CD14-positive monocyte (primary cell): ENCODE measurements around the gene DDX43. TPM values are rescaled to one million over a fixed set of nuclear protein-coding genes. Genes with fewer than 3 reads are reported as not detected.
"Not testable (repeated sequence)": the region's sequence is repeated elsewhere in the genome, so short reads cannot be mapped to it uniquely, and the experiment has no call there.

Experiments
- DNase-seq, 3 donors: peaks; one replicate each; pipeline ENCODE4 v3.0.0-alpha.2; 2011 to 2022
- H2AFZ ChIP-seq: 2 replicates; pipeline ENCODE4 v1.6.0; 2012; ENCODE audit warnings: mild to moderate bottlenecking, low read depth, low read length, inconsistent platforms; ENCODE audit not compliant: insufficient read depth, poor library complexity, severe bottlenecking
- H3K27ac ChIP-seq, 2 donors: 1 replicate in 1 of 2; 2 replicates in 1 of 2; pipeline ENCODE4 v1.5.1; 2012 to 2013; ENCODE audit warnings: low read length in 2 of 2, control low read depth in 1 of 2, inconsistent platforms in 1 of 2, low read depth in 1 of 2, mild to moderate bottlenecking in 1 of 2
- H3K27me3 ChIP-seq, 2 donors: one replicate each; pipeline versions ENCODE4 v1.6.0 to v1.6.1; 2011 to 2013; ENCODE audit warnings: low read length in 2 of 2; ENCODE audit not compliant: control insufficient read depth in 2 of 2, insufficient read depth in 2 of 2
- H3K36me3 ChIP-seq, 2 donors: replicated peaks in 1 of 2; 1 replicate in 1 of 2; 2 replicates in 1 of 2; pipeline versions ENCODE4 v1.5.1 to v1.6.1; 2012 to 2013; ENCODE audit warnings: low read length in 2 of 2, control low read depth in 1 of 2, inconsistent platforms in 1 of 2, mild to moderate bottlenecking in 1 of 2; ENCODE audit not compliant: insufficient read depth in 2 of 2, control insufficient read depth in 1 of 2
- H3K4me1 ChIP-seq, 2 donors: 1 replicate in 1 of 2; 2 replicates in 1 of 2; pipeline versions ENCODE4 v1.5.1 to v1.6.1; 2012 to 2013; ENCODE audit warnings: low read length in 2 of 2, control low read depth in 1 of 2, inconsistent platforms in 1 of 2, mild to moderate bottlenecking in 1 of 2, moderate library complexity in 1 of 2; ENCODE audit not compliant: insufficient read depth in 2 of 2, control insufficient read depth in 1 of 2
- H3K4me2 ChIP-seq: replicated peaks from 2 replicates; pipeline ENCODE3; 2012; ENCODE audit warnings: low read length, moderate library complexity, mild to moderate bottlenecking; ENCODE audit not compliant: poor library complexity, severe bottlenecking; ENCODE audit errors: extremely low read depth
- H3K4me3 ChIP-seq, 3 experiments: fragments of 200-600 bp in 1 of 3; sonication (generic) in 1 of 3; replicated peaks in 1 of 3; 1 replicate in 2 of 3; 2 replicates in 1 of 3; pipeline ENCODE4 v1.5.1; 2011 to 2013; ENCODE audit warnings: low read length in 3 of 3, mild to moderate bottlenecking in 3 of 3, control low read depth in 2 of 3, low read depth in 2 of 3, inconsistent platforms in 1 of 3, moderate library complexity in 1 of 3
- H3K79me2 ChIP-seq: 2 replicates; pipeline ENCODE4 v1.6.0; 2012; ENCODE audit warnings: mild to moderate bottlenecking, control low read depth, inconsistent platforms, low read length, moderate library complexity; ENCODE audit not compliant: insufficient read depth
- H3K9ac ChIP-seq: 2 replicates; pipeline ENCODE4 v1.6.0; 2017; ENCODE audit warnings: low read length, mild to moderate bottlenecking; ENCODE audit not compliant: insufficient read depth, poor library complexity, severe bottlenecking
- H3K9me3 ChIP-seq, 2 donors: replicated peaks in 1 of 2; 1 replicate in 1 of 2; 2 replicates in 1 of 2; pipeline versions ENCODE4 v1.5.1 to v1.6.1; 2012 to 2013; ENCODE audit warnings: low read length in 2 of 2, control low read depth in 1 of 2; ENCODE audit not compliant: control insufficient read depth in 1 of 2, insufficient read depth in 1 of 2
- H4K20me1 ChIP-seq: 2 replicates; pipeline ENCODE4 v1.6.0; 2012; ENCODE audit warnings: mild to moderate bottlenecking, low read length, control low read depth, moderate library complexity; ENCODE audit not compliant: insufficient read depth
- H3K27ac Mint-ChIP-seq, 7 donors: one replicate each; pipeline ENCODE4 v1.8.0; 2020; ENCODE audit warnings: mild to moderate bottlenecking in 7 of 7, mixed read lengths in 7 of 7, moderate library complexity in 6 of 7, inconsistent platforms in 2 of 7
- H3K27me3 Mint-ChIP-seq, 3 donors: one replicate each; pipeline ENCODE4 v1.8.0; 2021 to 2022; ENCODE audit warnings: low read depth in 3 of 3, mild to moderate bottlenecking in 3 of 3, mixed read lengths in 3 of 3, moderate library complexity in 3 of 3, inconsistent platforms in 1 of 3
- H3K36me3 Mint-ChIP-seq, 2 donors: one replicate each; pipeline ENCODE4 v1.8.0; 2020; ENCODE audit warnings: mixed read lengths in 2 of 2, inconsistent platforms in 1 of 2, mild to moderate bottlenecking in 1 of 2
- H3K4me1 Mint-ChIP-seq: one replicate; pipeline ENCODE4 v1.8.0; 2020; ENCODE audit warnings: mild to moderate bottlenecking, mixed read lengths
- H3K4me3 Mint-ChIP-seq, 2 donors: one replicate each; pipeline ENCODE4 v1.8.0; 2020; ENCODE audit warnings: mild to moderate bottlenecking in 2 of 2, mixed read lengths in 2 of 2, moderate library complexity in 1 of 2
- H3K9me3 Mint-ChIP-seq, 7 donors: one replicate each; pipeline ENCODE4 v1.8.0; 2020 to 2022; ENCODE audit warnings: mixed read lengths in 7 of 7, mild to moderate bottlenecking in 6 of 7, moderate library complexity in 6 of 7, inconsistent platforms in 2 of 7
- WGBS: methylation state at CpG from one replicate; pipeline ENCODE4 v1.1.5; 2013; ENCODE audit warnings: missing lambda C conversion rate; ENCODE audit not compliant: insufficient coverage; 5-methylcytosine and 5-hydroxymethylcytosine counted together
- intact Hi-C, 2 donors: fragments of 100-400 bp; cut with micrococcal nuclease; formaldehyde crosslinking; loops; one replicate each; pipeline versions ENCODE4 v1.15.0 to v1.15.1; 2023
- polyA plus RNA-seq, 3 donors: library from polyadenylated mRNA; depleted of rRNA in 1 of 3; unstranded in 2 of 3; stranded (reverse) in 1 of 3; fragments of 300-500 nt in 2 of 3; fragments of >200 nt in 1 of 3; fragmentation: Illumina TruSeq in 2 of 3; gene quantifications; 1 replicate in 2 of 3; 2 replicates in 1 of 3; pipeline ENCODE4 v1.2.3, GENCODE V29; 2012 to 2021
- TF ChIP-seq, protein P1 (sequence below): fragments of 200-600 bp; IDR thresholded peaks from one replicate; pipeline ENCODE4 v1.8.0; 2022; ENCODE audit warnings: antibody characterized with exemption, mild to moderate bottlenecking

The DDX43 gene
- polyA plus RNA-seq, 3 donors, result 0.23 to 1.0 TPM; not detected in 1

DNA sequence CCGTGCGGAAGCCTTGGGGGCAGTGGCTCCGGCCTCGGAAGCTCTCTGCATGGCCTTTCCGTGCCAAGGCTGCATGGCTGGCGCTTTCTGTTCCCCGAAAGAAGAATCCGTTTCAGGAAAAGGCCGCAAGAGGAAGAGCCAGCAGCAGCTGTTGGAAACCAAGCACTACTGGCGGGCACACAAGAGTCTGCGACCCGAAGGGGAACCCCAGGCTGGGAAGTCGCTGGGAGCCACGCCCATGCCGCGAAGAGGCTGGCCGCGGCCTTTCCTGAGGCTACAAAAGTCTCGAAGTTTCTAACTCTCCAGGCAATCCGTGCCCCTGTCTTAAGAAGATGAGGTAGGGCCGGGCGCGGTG lies 57.5 kb downstream of the DDX43 start, which contains the start of gene CGAS:
TSS of gene CGAS (minus strand) at position 191 of the 355 bp plus-strand sequence. CDS start at position 75, 116 bp downstream.
- TF ChIP-seq, protein P1, sequence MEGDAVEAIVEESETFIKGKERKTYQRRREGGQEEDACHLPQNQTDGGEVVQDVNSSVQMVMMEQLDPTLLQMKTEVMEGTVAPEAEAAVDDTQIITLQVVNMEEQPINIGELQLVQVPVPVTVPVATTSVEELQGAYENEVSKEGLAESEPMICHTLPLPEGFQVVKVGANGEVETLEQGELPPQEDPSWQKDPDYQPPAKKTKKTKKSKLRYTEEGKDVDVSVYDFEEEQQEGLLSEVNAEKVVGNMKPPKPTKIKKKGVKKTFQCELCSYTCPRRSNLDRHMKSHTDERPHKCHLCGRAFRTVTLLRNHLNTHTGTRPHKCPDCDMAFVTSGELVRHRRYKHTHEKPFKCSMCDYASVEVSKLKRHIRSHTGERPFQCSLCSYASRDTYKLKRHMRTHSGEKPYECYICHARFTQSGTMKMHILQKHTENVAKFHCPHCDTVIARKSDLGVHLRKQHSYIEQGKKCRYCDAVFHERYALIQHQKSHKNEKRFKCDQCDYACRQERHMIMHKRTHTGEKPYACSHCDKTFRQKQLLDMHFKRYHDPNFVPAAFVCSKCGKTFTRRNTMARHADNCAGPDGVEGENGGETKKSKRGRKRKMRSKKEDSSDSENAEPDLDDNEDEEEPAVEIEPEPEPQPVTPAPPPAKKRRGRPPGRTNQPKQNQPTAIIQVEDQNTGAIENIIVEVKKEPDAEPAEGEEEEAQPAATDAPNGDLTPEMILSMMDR, result no peak
- WGBS, result 0% methylated on average over 21 of the region's 23 CpGs
- H3K4me1 ChIP-seq, result peaks cover 68 to 81% of the 10 kb centered on the region in 2 donors
- Mint-ChIP-seq H3K4me3 (peak within 1 kb of the TSS; percentile 90 to 94), H3K36me3 (peaks cover 5 to 23% of the 10 kb centered on the region in 2 donors), H3K9me3 (peaks cover 0 to 2% (median 0%) of the 10 kb centered on the region in 7 donors), H3K27me3 (no peaks in the 10 kb centered on the region), H3K27ac (peak within 1 kb of the TSS; percentile 83 to 96 (median 92)), H3K4me1 (peaks cover 63% of the 10 kb centered on the region)
- peaks cover 3 to 15% of the 10 kb centered on the region in 2 donors for H3K36me3 ChIP-seq
- H3K27ac ChIP-seq, result peak within 1 kb of the TSS; percentile 90 to 92
- H2AFZ ChIP-seq, result peak within 1 kb of the TSS; percentile 79
- no peaks in the 10 kb centered on the region for H3K27me3 ChIP-seq
- peak within 1 kb of the TSS; percentile 94 for H3K9ac ChIP-seq
- peaks cover 43% of the 10 kb centered on the region for H4K20me1 ChIP-seq
- DNase-seq, result peak; percentile 86 to 91 (median 89)
- H3K79me2 ChIP-seq, result peaks cover 80% of the 10 kb centered on the region
- H3K4me3 ChIP-seq, result peak within 1 kb of the TSS; percentile 78 to 97 (median 78)
- no peaks in the 10 kb centered on the region for H3K9me3 ChIP-seq
- intact Hi-C loops, result no loop called here
- peak within 1 kb of the TSS; percentile 95 for H3K4me2 ChIP-seq

DNA sequence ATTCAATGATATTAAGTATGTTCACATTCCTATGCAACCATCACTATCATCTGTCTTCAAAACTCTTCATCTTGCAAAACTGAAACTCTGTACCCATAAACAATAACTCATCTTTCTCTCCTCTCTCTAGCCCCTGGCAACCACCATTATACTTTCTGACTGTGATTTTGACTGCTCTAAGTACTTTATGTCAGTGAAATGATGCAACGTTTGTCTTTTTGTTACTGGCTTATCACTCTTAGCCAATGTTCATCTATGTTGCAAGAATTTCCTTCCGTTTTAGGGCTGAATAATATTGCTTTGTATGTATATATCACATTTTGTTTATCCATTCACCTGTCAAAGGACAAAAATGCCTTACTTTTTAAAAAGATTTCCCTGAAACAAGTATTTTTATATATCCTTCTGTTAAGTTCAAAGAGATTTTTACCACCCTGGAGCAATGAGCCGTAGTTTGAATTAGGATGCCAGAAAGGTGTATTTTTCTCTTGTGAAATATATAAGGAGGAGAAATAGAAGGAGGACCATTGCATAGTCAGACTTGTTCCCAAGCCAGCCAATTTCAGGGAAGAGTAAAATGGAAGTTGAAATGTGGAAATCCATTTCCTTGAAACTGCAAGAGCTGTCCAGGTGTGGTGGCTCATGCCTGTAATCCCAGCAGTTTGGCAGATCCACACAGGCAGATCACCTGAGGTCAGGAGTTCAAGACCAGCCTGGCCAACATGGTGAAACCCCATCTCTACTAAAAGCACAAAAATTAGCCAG lies 61.4 kb downstream of the DDX43 start:
- peaks cover 70 to 76% of the 10 kb centered on the region in 2 donors for H3K4me1 ChIP-seq

DNA sequence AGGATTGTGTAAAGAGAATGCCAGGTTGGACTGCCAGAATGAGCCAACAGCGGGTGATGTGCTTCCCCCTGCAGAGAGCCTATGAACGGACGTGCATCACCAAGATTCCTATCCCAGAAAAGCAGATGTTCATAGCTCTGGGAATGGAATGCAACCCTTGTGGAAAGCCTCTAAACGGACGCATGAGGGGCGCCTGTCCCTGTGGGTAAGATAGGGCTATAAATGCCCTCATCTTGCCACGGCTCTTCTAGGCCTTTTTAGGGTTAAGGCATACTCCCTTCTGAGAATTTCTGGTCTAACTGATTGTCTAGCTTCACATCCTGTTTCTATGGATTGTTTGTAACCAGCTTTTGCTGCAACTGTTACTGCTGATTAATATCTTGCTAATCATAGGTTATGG lies 64.8 kb downstream of the DDX43 start:
- Mint-ChIP-seq H3K4me1 (peaks cover 57% of the 10 kb centered on the region), H3K27ac (peak overlapping the region in 6 of 7 donors; percentile 16 to 72 (median 56))
- H3K4me3 Mint-ChIP-seq, H3K27ac ChIP-seq, H3K36me3 Mint-ChIP-seq, H3K9ac ChIP-seq, H3K9me3 ChIP-seq, H3K36me3 ChIP-seq, DNase-seq, H3K4me3 ChIP-seq, H3K27me3 Mint-ChIP-seq, H3K27me3 ChIP-seq, H2AFZ ChIP-seq, H3K9me3 Mint-ChIP-seq, H4K20me1 ChIP-seq, H3K4me2 ChIP-seq, intact Hi-C loops: not testable (repeated sequence)
- 25% methylated on average over 4 of the region's 7 CpGs for WGBS
- peaks cover 63 to 76% of the 10 kb centered on the region in 2 donors for H3K4me1 ChIP-seq
- peaks cover 68% of the 10 kb centered on the region for H3K79me2 ChIP-seq

More for the DNA sequence above, 61.4 kb downstream of the DDX43 start:
- H3K27me3 ChIP-seq, result no peaks in the 10 kb centered on the region
- peak; percentile 76 to 97 (median 88) for DNase-seq
- Mint-ChIP-seq H3K4me3 (peak overlapping the region in 1 of 2 donors; percentile 70), H3K27me3 (no peaks in the 10 kb centered on the region), H3K4me1 (peaks cover 52% of the 10 kb centered on the region), H3K36me3 (no peaks in the 10 kb centered on the region), H3K9me3 (peaks cover 0 to 2% (median 0%) of the 10 kb centered on the region in 7 donors), H3K27ac (peak overlapping the region; percentile 83 to 96 (median 91))
- H2AFZ ChIP-seq, result no peak overlapping the region
- H3K27ac ChIP-seq, result peak overlapping the region; percentile 79 to 80
- peaks cover 4% of the 10 kb centered on the region for H4K20me1 ChIP-seq
- TF ChIP-seq, protein P1, result no peak
- no peaks in the 10 kb centered on the region for H3K36me3 ChIP-seq
- H3K9me3 ChIP-seq, result no peaks in the 10 kb centered on the region
- peak overlapping the region; percentile 69 for H3K4me2 ChIP-seq
- peaks cover 70% of the 10 kb centered on the region for H3K79me2 ChIP-seq
- H3K4me3 ChIP-seq, result peak overlapping the region in 1 of 3 experiments; percentile 53
- no CpG with 5 or more reads among the region's 3 CpGs for WGBS
- intact Hi-C loops, result no loop called here
- no peak overlapping the region for H3K9ac ChIP-seq
